Trophoblast cell (in vitro differentiated cells and primary cell): ENCODE measurements around the gene PER3. TPM values are rescaled to one million over a fixed set of nuclear protein-coding genes. Genes with fewer than 3 reads are reported as not detected.

ENCODE experiments used
- DNase-seq, 2 donors: peaks; one replicate each; pipeline ENCODE4 v3.0.0-alpha.2; 2016
- H2AFZ ChIP-seq: 2 replicates; pipeline ENCODE4 v1.6.1; 2013; ENCODE audit warnings: low read length, moderate library complexity, mild to moderate bottlenecking; ENCODE audit not compliant: insufficient read depth, poor library complexity
- H2AK5ac ChIP-seq: 2 replicates; pipeline ENCODE4 v1.6.1; 2013; ENCODE audit warnings: mild to moderate bottlenecking, low read length
- H2BK120ac ChIP-seq: 2 replicates; pipeline ENCODE4 v1.6.1; 2013; ENCODE audit warnings: low read length, mild to moderate bottlenecking, moderate library complexity; ENCODE audit not compliant: insufficient read depth, poor library complexity
- H2BK12ac ChIP-seq: 2 replicates; pipeline ENCODE4 v1.6.1; 2013; ENCODE audit warnings: mild to moderate bottlenecking, low read length, moderate library complexity
- H2BK5ac ChIP-seq: 2 replicates; pipeline ENCODE4 v1.6.1; 2013; ENCODE audit warnings: low read length, low read depth, moderate library complexity, mild to moderate bottlenecking; ENCODE audit not compliant: poor library complexity
- H3K14ac ChIP-seq: 2 replicates; pipeline ENCODE4 v1.6.1; 2013; ENCODE audit warnings: mild to moderate bottlenecking, low read length
- H3K18ac ChIP-seq: 2 replicates; pipeline ENCODE4 v1.6.1; 2013; ENCODE audit warnings: mild to moderate bottlenecking, low read length
- H3K23ac ChIP-seq: 2 replicates; pipeline ENCODE4 v1.6.1; 2013; ENCODE audit warnings: low read length
- H3K27ac ChIP-seq: 2 replicates; pipeline ENCODE4 v1.5.1; 2013; ENCODE audit warnings: low read depth, mild to moderate bottlenecking, inconsistent platforms, low read length, moderate library complexity
- H3K27me3 ChIP-seq: 2 replicates; pipeline ENCODE4 v1.6.1; 2013; ENCODE audit warnings: inconsistent platforms, mild to moderate bottlenecking, low read length, moderate library complexity; ENCODE audit not compliant: insufficient read depth
- H3K36me3 ChIP-seq, 2 experiments: 1 replicate in 1 of 2; 2 replicates in 1 of 2; pipeline ENCODE4 v1.6.1; 2013; ENCODE audit warnings: low read length in 2 of 2, mild to moderate bottlenecking in 2 of 2, moderate library complexity in 1 of 2; ENCODE audit not compliant: insufficient read depth in 2 of 2, control insufficient read depth in 1 of 2
- H3K4ac ChIP-seq: 2 replicates; pipeline ENCODE4 v1.6.1; 2013; ENCODE audit warnings: low read depth, mild to moderate bottlenecking, low read length, moderate library complexity
- H3K4me1 ChIP-seq, 2 experiments: 1 replicate in 1 of 2; 2 replicates in 1 of 2; pipeline ENCODE4 v1.6.1; 2013; ENCODE audit warnings: low read length in 2 of 2, mild to moderate bottlenecking in 2 of 2, moderate library complexity in 1 of 2; ENCODE audit not compliant: insufficient read depth in 2 of 2, control insufficient read depth in 1 of 2
- H3K4me2 ChIP-seq: 2 replicates; pipeline ENCODE4 v1.6.1; 2013; ENCODE audit warnings: inconsistent platforms, mild to moderate bottlenecking, low read length, moderate library complexity
- H3K4me3 ChIP-seq: 2 replicates; pipeline ENCODE4 v1.5.1; 2013; ENCODE audit warnings: mild to moderate bottlenecking, low read depth, low read length, inconsistent platforms
- H3K79me1 ChIP-seq: one replicate; pipeline ENCODE4 v1.6.1; 2013; ENCODE audit warnings: low read length
- H3K79me2 ChIP-seq: 2 replicates; pipeline ENCODE4 v1.6.1; 2013; ENCODE audit warnings: low read length, mild to moderate bottlenecking; ENCODE audit not compliant: control insufficient read depth, insufficient read depth, poor library complexity
- H3K9ac ChIP-seq: 2 replicates; pipeline ENCODE4 v1.6.1; 2013; ENCODE audit warnings: mild to moderate bottlenecking, low read length
- H3K9me3 ChIP-seq: 2 replicates; pipeline ENCODE4 v1.6.1; 2013; ENCODE audit warnings: low read depth, mild to moderate bottlenecking, control low read depth, inconsistent platforms, low read length; ENCODE audit not compliant: insufficient read depth
- H4K12ac ChIP-seq: 2 replicates; pipeline ENCODE4 v1.6.1; 2013; ENCODE audit warnings: low read depth, mild to moderate bottlenecking, low read length, moderate library complexity
- H4K8ac ChIP-seq: 2 replicates; pipeline ENCODE4 v1.6.1; 2013; ENCODE audit warnings: low read depth, mild to moderate bottlenecking, low read length, moderate library complexity
- H4K91ac ChIP-seq: one replicate; pipeline ENCODE4 v1.6.1; 2013; ENCODE audit warnings: low read depth, mild to moderate bottlenecking, low read length, moderate library complexity
- WGBS: extraction: QIAGEN DNeasy Blood & Tissue Kit; methylation state at CpG from one replicate; pipeline ENCODE4 v1.1.7; 2013; ENCODE audit warnings: missing lambda C conversion rate; ENCODE audit not compliant: insufficient read length, insufficient coverage; ENCODE audit errors: extremely low coverage; 5-methylcytosine and 5-hydroxymethylcytosine counted together
- polyA plus RNA-seq: library from polyadenylated mRNA; stranded (reverse); fragments of 200-250 nt; gene quantifications from 2 replicates; pipeline ENCODE4 v1.2.3, GENCODE V29; 2013

The PER3 gene
- polyA plus RNA-seq, result 1.4 and 1.5 TPM in 2 replicates

DNA sequence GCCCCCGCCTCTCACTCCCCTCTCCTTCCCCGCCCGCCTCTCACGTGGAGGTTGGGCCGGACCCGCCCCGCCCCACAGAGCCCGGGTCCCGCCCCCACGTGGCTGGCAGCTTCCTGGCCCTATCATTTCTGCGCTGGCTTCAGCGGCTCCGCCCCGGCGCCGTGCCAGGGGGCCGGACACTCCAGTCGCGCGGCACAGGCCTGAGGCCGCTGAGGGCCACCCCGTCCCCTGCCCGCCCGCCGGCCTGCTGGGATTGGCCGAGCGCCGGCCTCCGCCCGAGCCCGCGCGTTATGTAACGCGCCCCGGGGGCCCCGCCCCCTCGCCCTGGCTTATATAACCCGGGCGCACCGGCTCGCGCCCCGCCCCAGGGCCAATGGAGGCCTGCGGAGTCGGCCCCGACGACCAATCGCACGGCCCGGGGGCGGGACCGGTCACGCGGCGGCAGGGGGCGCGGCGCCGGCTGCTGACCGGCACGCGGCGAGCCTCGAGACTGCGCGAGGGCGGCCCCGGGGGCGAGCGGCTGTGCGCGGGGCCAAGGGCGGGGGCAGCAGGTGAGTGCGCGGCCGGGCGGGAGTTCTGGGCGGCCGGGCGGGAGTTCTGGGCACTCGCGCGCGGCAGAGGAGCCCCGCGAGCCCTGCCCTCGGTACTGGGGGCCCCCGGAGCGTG lies at the start of gene PER3:
Gene PER3 (plus strand): TSS at position 466 of the 666 bp plus-strand sequence. CDS start 587 bp downstream, outside the sequence.
- H3K4me1 ChIP-seq, result peaks cover 5 to 8% of the 10 kb centered on the region in 2 experiments
- no CpG with 5 or more reads among the region's 90 CpGs for WGBS
- H3K27me3 ChIP-seq, result peaks cover 3% of the 10 kb centered on the region
- no peak within 1 kb of the TSS for H3K23ac ChIP-seq
- peak within 1 kb of the TSS; percentile 74 for H2AFZ ChIP-seq
- H2BK120ac ChIP-seq, result peak within 1 kb of the TSS; percentile 22
- DNase-seq, result peak; percentile 96 to 97
- peak within 1 kb of the TSS; percentile 60 for H3K14ac ChIP-seq
- H4K12ac ChIP-seq, result no peak within 1 kb of the TSS
- peaks cover 6% of the 10 kb centered on the region for H3K79me1 ChIP-seq
- peaks cover 5% of the 10 kb centered on the region for H3K9me3 ChIP-seq
- H3K4me3 ChIP-seq, result peak within 1 kb of the TSS; percentile 68
- no peak within 1 kb of the TSS for H3K27ac ChIP-seq
- peak within 1 kb of the TSS; percentile 67 for H2BK12ac ChIP-seq
- peaks cover 2% of the 10 kb centered on the region for H3K79me2 ChIP-seq
- no peak within 1 kb of the TSS for H2AK5ac ChIP-seq
- H3K18ac ChIP-seq, result peak within 1 kb of the TSS; percentile 43
- H3K9ac ChIP-seq, result peak within 1 kb of the TSS; percentile 19
- peak within 1 kb of the TSS; percentile 93 for H3K4me2 ChIP-seq
- peak within 1 kb of the TSS; percentile 57 for H2BK5ac ChIP-seq
- H4K8ac ChIP-seq, result peak within 1 kb of the TSS; percentile 74
- peaks cover 0 to 9% of the 10 kb centered on the region in 2 experiments for H3K36me3 ChIP-seq
- peak within 1 kb of the TSS; percentile 84 for H4K91ac ChIP-seq
- no peak within 1 kb of the TSS for H3K4ac ChIP-seq

DNA sequence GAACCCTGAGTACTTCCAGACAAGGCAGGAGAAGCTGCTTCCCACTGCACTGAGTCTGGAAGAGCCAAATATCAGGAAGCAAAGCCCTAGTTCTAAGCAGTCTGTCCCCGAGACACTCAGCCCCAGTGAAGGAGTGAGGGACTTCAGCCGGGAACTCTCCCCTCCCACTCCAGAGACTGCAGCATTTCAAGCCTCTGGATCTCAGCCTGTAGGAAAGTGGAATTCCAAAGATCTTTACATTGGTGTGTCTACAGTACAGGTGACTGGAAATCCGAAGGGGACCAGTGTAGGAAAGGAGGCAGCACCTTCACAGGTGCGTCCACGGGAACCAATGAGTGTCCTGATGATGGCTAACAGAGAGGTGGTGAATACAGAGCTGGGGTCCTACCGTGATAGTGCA lies 46.0 kb upstream of the PER3 start:
- Histone ChIP-seq H3K36me3 (peaks cover 14 to 15% of the 10 kb centered on the region in 2 experiments), H3K79me2 (no peaks in the 10 kb centered on the region), H4K12ac (no peak overlapping the region), H3K79me1 (no peaks in the 10 kb centered on the region), H3K9ac (no peak overlapping the region), H2AFZ (no peak overlapping the region), H3K14ac (no peak overlapping the region), H2BK5ac (no peak overlapping the region), H3K27me3 (no peaks in the 10 kb centered on the region), H3K4me3 (no peak overlapping the region), H2AK5ac (no peak overlapping the region), H4K8ac (no peak overlapping the region), H3K4me1 (no peaks in the 10 kb centered on the region), H3K27ac (no peak overlapping the region), H3K4ac (no peak overlapping the region), H2BK12ac (no peak overlapping the region), H3K23ac (no peak overlapping the region), H3K4me2 (no peak overlapping the region), H3K9me3 (no peaks in the 10 kb centered on the region), H2BK120ac (no peak overlapping the region), H3K18ac (no peak overlapping the region), H4K91ac (no peak overlapping the region)
- WGBS, result no CpG with 5 or more reads among the region's 6 CpGs
- no peak for DNase-seq

DNA sequence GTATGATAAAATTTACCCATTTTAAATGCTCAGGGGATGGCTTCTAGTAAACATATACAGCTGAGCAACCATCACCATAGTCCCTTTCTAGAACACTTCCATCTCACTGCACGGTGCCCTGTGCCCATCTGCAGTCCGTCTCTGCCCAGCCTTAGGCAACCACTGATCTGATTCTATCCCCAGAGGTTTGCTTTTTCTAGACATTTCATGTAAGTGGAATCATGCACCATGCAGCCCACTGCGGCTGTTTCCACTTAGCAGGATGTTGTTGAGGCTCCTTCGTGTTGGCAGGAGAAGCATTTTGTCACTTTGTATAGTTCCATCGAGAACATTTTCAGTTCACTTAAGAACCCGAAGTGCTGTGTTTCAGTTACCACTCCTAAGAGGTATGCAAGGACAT lies 40.7 kb upstream of the PER3 start:
- no CpG with 5 or more reads among the region's 6 CpGs for WGBS
- no peak overlapping the region for H3K23ac ChIP-seq

DNA sequence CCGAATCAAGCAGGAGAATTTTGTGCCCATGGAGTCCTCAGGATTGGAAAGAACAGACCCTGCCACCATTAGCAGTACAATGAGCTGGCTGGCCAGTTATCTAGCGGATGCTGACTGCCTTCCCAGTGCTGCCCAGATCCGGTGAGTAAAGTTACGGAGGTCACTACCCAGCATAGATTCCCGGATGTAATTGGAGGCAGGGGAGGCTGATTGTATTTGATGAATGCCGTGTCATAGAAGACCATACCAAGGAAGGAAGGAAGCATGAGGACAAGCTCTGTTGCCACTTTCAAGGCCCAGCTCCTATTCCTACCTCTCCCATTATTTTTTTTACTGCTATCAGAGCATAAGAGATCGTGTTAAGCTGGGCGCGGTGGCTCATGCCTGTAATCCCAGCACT lies 39.2 kb upstream of the PER3 start:
- no peak overlapping the region for H3K23ac ChIP-seq
- no peak overlapping the region for H3K18ac ChIP-seq
- DNase-seq, result no peak
- no peak overlapping the region for H2AFZ ChIP-seq
- H3K4me1 ChIP-seq, result no peaks in the 10 kb centered on the region
- no peaks in the 10 kb centered on the region for H3K79me1 ChIP-seq
- no peak overlapping the region for H3K14ac ChIP-seq
- no peak overlapping the region for H4K12ac ChIP-seq
- H3K4me2 ChIP-seq, result no peak overlapping the region
- H3K27ac ChIP-seq, result no peak overlapping the region
- H2AK5ac ChIP-seq, result no peak overlapping the region
- no peaks in the 10 kb centered on the region for H3K27me3 ChIP-seq
- H4K91ac ChIP-seq, result no peak overlapping the region
- H2BK120ac ChIP-seq, result no peak overlapping the region
- no peaks in the 10 kb centered on the region for H3K79me2 ChIP-seq
- no peak overlapping the region for H3K4me3 ChIP-seq
- H2BK12ac ChIP-seq, result no peak overlapping the region
- no CpG with 5 or more reads among the region's 9 CpGs for WGBS
- H3K4ac ChIP-seq, result no peak overlapping the region
- H3K9ac ChIP-seq, result no peak overlapping the region
- H3K36me3 ChIP-seq, result peaks cover 0 to 2% of the 10 kb centered on the region in 2 experiments
- H3K9me3 ChIP-seq, result no peaks in the 10 kb centered on the region
- no peak overlapping the region for H4K8ac ChIP-seq
- H2BK5ac ChIP-seq, result no peak overlapping the region

More for the DNA sequence above, 40.7 kb upstream of the PER3 start:
- Histone ChIP-seq H3K79me1 (no peaks in the 10 kb centered on the region), H3K36me3 (peaks cover 5% of the 10 kb centered on the region in 2 experiments), H3K9me3 (no peaks in the 10 kb centered on the region), H4K8ac (no peak overlapping the region), H3K14ac (no peak overlapping the region), H3K27ac (no peak overlapping the region), H2BK5ac (no peak overlapping the region), H4K91ac (no peak overlapping the region), H2BK120ac (no peak overlapping the region), H3K9ac (no peak overlapping the region), H3K27me3 (no peaks in the 10 kb centered on the region), H2BK12ac (no peak overlapping the region), H3K4me2 (no peak overlapping the region), H2AFZ (no peak overlapping the region), H3K4ac (no peak overlapping the region), H3K79me2 (no peaks in the 10 kb centered on the region), H2AK5ac (no peak overlapping the region), H4K12ac (no peak overlapping the region), H3K18ac (no peak overlapping the region), H3K4me1 (no peaks in the 10 kb centered on the region), H3K4me3 (no peak overlapping the region)
- DNase-seq, result no peak
